Ammon's horn (tissue), 1 donor: ENCODE data around the gene SMTNL1.

ENCODE experiments used
- DNase-seq: peaks from one replicate; pipeline ENCODE4 v3.0.0-alpha.2; 2016; ENCODE audit warnings: low spot score

Gene SMTNL1

GRCh38 chr11:57597461-57597915, 60.1 kb downstream of the SMTNL1 start, which contains the start of gene SERPING1:
Gene SERPING1, plus strand, starts transcription at chr11:57597685. Its CDS starts 586 bp downstream, at chr11:57598271.
- peak; percentile 22 for DNase-seq

GRCh38 chr11:57597916-57598830, 60.8 kb downstream of the SMTNL1 start:
- peak; percentile 59 for DNase-seq

- no peak for DNase-seq
Measured at GRCh38 chr11:57598831-57599155, 61.4 kb downstream of the SMTNL1 start.

GRCh38 chr11:57599381-57599780, 62.0 kb downstream of the SMTNL1 start:
- DNase-seq, result no peak
